Osteocyte (in vitro differentiated cells): ENCODE data around the gene TOX2. TPM values are rescaled to one million over a fixed set of nuclear protein-coding genes. Genes with fewer than 3 reads are reported as not detected.
A peak's percentile ranks its signal among the peaks of the same experiment; 100 is the strongest.

Source experiments
- DNase-seq: peaks from one replicate; pipeline ENCODE4 v3.0.0; 2021; ENCODE audit warnings: mixed read lengths; ENCODE audit not compliant: unreplicated experiment; ENCODE audit errors: extremely low spot score
- H3K27ac Mint-ChIP-seq: one replicate; pipeline ENCODE4 v1.8.0; 2021; ENCODE audit warnings: mild to moderate bottlenecking, mixed read lengths; ENCODE audit not compliant: unreplicated experiment
- H3K27me3 Mint-ChIP-seq: one replicate; pipeline ENCODE4 v1.8.0; 2021; ENCODE audit warnings: mixed read lengths; ENCODE audit not compliant: unreplicated experiment
- H3K36me3 Mint-ChIP-seq: one replicate; pipeline ENCODE4 v1.8.0; 2021; ENCODE audit warnings: mixed read lengths; ENCODE audit not compliant: unreplicated experiment
- H3K4me1 Mint-ChIP-seq: one replicate; pipeline ENCODE4 v1.8.0; 2021; ENCODE audit warnings: mixed read lengths; ENCODE audit not compliant: unreplicated experiment
- H3K4me3 Mint-ChIP-seq: one replicate; pipeline ENCODE4 v1.8.0; 2021; ENCODE audit warnings: mild to moderate bottlenecking, moderate library complexity, mixed read lengths; ENCODE audit not compliant: unreplicated experiment
- H3K9me3 Mint-ChIP-seq: one replicate; pipeline ENCODE4 v1.8.0; 2021; ENCODE audit warnings: mixed read lengths; ENCODE audit not compliant: unreplicated experiment
- total RNA-seq: library from RNA; stranded (reverse); gene quantifications from 2 replicates; pipeline ENCODE4 v1.2.1, GENCODE V29; 2021
- TF ChIP-seq, protein P1 (sequence below): fragments of 200-600 bp; sonication (generic); IDR thresholded peaks from 2 replicates; pipeline ENCODE4 v1.5.0; 2021; ENCODE audit warnings: antibody characterized with exemption, mild to moderate bottlenecking, moderate library complexity

TOX2 gene
- total RNA-seq, 1 donor from 2014 or later: not detected

DNA sequence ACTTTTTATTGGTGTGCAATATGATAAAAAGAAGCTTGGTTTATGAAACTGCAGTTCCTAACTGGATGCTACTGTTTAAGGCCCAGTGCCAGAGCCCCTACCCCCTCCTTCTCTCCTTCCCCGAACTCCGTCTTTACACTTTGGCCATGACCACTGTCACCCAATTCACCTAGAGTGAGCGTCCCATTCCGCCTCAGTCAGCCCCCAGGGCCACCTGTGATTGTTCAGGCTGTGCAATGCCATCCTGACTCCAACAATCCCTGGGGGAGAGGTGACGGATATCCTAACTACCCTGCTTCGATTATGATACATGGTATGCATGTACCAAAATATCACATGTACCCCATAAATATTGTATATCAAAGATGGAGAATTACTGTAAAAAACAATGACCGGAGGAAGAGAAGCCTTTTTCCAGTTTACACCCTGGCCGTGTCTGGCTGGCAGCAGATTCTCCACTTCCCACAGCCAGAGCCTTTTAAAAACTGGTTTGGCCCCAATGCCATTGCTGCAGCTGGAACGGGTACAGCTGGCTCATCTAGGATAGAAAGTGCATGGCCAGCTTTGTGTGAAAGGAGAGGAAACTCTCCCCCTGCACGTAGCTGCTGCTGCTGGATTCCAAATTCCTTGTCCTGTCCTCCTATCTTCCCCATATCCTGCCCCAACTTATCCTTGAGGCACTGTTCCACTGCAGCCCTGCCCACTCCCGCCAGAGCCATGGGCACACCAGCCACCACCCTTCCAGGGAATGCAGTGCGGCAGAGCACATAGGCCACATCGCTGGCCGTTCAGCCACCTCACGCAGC, 172.6 kb downstream of the TOX2 start:
- Mint-ChIP-seq H3K27ac (no peak overlapping the region), H3K27me3 (peaks cover 3% of the 10 kb centered on the region), H3K4me3 (no peak overlapping the region), H3K4me1 (peaks cover 8% of the 10 kb centered on the region), H3K36me3 (no peaks in the 10 kb centered on the region), H3K9me3 (no peaks in the 10 kb centered on the region)
- TF ChIP-seq, protein P1, sequence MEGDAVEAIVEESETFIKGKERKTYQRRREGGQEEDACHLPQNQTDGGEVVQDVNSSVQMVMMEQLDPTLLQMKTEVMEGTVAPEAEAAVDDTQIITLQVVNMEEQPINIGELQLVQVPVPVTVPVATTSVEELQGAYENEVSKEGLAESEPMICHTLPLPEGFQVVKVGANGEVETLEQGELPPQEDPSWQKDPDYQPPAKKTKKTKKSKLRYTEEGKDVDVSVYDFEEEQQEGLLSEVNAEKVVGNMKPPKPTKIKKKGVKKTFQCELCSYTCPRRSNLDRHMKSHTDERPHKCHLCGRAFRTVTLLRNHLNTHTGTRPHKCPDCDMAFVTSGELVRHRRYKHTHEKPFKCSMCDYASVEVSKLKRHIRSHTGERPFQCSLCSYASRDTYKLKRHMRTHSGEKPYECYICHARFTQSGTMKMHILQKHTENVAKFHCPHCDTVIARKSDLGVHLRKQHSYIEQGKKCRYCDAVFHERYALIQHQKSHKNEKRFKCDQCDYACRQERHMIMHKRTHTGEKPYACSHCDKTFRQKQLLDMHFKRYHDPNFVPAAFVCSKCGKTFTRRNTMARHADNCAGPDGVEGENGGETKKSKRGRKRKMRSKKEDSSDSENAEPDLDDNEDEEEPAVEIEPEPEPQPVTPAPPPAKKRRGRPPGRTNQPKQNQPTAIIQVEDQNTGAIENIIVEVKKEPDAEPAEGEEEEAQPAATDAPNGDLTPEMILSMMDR: no peak
- DNase-seq: no peak

DNA sequence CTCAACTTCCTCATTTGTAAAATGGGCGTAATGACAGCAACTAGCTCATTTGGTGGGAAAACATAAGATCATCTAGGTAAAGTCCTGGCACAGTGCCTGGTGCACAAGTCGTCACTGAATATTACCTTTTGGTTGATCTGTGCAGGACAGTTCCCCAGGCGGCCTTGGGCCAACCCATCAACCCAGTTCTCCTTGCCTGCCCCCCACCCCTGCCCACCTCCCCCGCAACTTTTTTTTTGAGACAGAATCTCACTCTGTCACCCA, 173.1 kb downstream of the TOX2 start:
- peaks cover 7% of the 10 kb centered on the region for H3K4me1 Mint-ChIP-seq
- no peak overlapping the region for H3K4me3 Mint-ChIP-seq
- H3K27ac Mint-ChIP-seq: no peak overlapping the region
- no peaks in the 10 kb centered on the region for H3K36me3 Mint-ChIP-seq
- DNase-seq: no peak
- peaks cover 5% of the 10 kb centered on the region for H3K27me3 Mint-ChIP-seq
- TF ChIP-seq, protein P1: no peak
- no peaks in the 10 kb centered on the region for H3K9me3 Mint-ChIP-seq

DNA sequence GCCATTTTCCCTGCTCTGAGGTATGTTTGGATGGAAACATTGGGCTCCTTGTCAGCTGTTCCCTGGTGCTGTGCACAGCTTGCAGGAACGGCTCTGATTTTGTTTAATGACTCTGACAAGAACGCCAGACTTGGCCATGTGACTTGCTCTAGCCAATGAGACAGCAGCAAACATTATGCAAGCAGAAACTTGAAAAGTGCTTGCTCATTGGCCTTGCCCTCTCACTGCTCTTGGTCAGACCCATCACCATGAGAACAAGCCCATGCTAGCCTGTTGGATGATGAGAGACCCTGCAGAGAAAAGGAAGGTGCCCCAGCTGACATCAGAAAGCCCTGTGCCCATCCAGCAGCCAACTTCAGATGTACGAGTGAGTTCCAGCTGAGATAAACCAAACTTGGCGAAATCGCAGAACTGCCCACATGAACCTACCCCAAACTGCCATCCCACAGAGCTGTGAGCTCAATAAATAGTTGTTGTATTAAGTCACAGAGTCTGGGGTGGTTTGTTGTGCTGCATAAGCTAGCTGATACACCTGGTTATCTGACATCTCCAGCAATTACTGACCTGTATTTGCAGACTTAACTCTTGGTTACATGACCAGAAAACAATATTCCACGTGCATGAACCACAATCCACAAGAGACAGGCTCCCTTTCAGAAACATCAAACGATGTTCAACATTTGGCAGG, 175.5 kb downstream of the TOX2 start:
- no peak for DNase-seq
- no peaks in the 10 kb centered on the region for H3K9me3 Mint-ChIP-seq
- TF ChIP-seq, protein P1: no peak
- H3K27ac Mint-ChIP-seq: no peak overlapping the region
- H3K27me3 Mint-ChIP-seq: peaks cover 15% of the 10 kb centered on the region
- H3K4me3 Mint-ChIP-seq: no peak overlapping the region
- no peaks in the 10 kb centered on the region for H3K36me3 Mint-ChIP-seq
- no peaks in the 10 kb centered on the region for H3K4me1 Mint-ChIP-seq

DNA sequence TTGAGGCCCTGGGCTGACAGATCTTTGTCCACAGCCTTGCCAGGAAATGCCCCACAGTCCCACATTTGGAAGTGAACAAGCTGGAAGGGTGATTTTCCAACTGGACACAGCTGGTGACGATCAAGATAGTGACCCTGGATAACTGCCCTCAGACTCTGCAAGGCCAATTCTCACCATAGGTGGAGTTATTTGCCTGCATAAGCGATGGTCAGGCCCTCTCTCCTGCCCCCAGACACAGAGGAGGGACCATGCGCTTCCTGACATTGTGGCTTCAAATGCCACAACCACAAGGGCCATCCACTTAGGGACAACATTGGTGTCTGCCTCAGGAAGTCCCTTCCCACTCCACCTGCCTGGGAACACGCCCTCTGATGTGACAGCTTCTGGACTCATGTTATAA, 176.4 kb downstream of the TOX2 start:
- no peaks in the 10 kb centered on the region for H3K9me3 Mint-ChIP-seq
- no peak overlapping the region for H3K4me3 Mint-ChIP-seq
- DNase-seq: no peak
- H3K4me1 Mint-ChIP-seq: no peaks in the 10 kb centered on the region
- no peak overlapping the region for H3K27ac Mint-ChIP-seq
- H3K36me3 Mint-ChIP-seq: no peaks in the 10 kb centered on the region
- peaks cover 19% of the 10 kb centered on the region for H3K27me3 Mint-ChIP-seq
- TF ChIP-seq, protein P1: no peak

DNA sequence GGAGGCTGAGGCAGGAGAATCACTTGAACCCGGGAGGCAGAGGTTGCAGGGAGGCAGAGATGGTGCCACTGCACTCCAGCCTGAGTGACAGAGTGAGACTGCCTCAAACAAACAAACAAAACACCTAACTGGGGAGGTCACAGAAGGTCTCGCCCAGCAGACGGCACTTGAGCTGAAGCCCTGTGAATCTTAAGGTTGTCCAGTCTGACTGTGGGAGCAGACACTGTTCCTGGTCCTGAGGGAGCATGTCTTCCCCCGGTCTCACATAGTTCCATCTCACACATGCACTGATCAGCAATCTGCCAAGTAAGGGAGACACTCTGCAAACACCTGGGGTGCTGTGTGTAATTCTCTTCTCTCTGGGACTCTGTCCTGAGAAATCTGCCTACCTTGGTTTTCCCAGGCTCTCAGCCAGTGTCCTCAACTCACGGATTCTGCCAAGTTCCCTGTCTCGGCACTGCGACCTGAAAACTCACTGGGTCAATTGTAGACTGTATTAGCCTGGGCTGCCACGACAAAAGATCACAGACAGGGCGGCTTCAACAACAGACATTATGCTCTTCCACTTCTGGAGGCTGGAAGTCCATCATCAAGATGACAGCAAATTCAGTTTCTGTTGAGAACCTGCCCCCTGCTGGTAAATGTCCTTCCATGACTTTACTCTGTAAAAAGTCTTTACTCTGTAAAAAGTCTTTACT, 178.0 kb downstream of the TOX2 start:
- H3K27ac Mint-ChIP-seq: no peak overlapping the region
- DNase-seq: no peak

More for the DNA sequence above, 178.0 kb downstream of the TOX2 start:
- H3K27me3 Mint-ChIP-seq: peaks cover 21% of the 10 kb centered on the region
- TF ChIP-seq, protein P1: peak; percentile 47
- H3K4me1 Mint-ChIP-seq: no peaks in the 10 kb centered on the region
- H3K36me3 Mint-ChIP-seq: no peaks in the 10 kb centered on the region
- H3K9me3 Mint-ChIP-seq: no peaks in the 10 kb centered on the region
- no peak overlapping the region for H3K4me3 Mint-ChIP-seq
